ENCODE data around the gene LOXL1. TPM values are rescaled to one million over a fixed set of nuclear protein-coding genes. Genes with fewer than 3 reads are reported as not detected.

Gene LOXL1
- polyA plus RNA-seq, 1 experiment, result 92.9 TPM

DNA sequence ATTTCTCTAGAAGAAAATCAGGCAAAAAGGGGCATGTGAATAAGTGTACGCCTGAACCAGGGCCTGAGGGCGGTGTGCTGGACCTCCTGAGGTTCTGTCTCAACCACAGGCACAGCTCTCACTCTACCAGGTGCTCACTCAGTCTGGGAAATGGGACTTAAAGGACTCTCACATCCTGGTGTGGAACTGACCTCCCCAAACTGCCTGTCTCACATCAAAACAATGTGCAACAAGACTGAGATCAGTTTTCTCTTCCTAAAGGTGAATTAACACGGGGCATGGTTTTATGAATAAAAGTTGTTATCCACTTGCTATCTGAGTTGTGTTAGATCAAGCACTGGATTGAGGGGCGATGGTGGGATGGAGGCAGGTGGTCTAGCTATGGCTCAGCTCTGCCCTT, 61.0 kb downstream of the LOXL1 start:
- TF ChIP-seq, protein P1, sequence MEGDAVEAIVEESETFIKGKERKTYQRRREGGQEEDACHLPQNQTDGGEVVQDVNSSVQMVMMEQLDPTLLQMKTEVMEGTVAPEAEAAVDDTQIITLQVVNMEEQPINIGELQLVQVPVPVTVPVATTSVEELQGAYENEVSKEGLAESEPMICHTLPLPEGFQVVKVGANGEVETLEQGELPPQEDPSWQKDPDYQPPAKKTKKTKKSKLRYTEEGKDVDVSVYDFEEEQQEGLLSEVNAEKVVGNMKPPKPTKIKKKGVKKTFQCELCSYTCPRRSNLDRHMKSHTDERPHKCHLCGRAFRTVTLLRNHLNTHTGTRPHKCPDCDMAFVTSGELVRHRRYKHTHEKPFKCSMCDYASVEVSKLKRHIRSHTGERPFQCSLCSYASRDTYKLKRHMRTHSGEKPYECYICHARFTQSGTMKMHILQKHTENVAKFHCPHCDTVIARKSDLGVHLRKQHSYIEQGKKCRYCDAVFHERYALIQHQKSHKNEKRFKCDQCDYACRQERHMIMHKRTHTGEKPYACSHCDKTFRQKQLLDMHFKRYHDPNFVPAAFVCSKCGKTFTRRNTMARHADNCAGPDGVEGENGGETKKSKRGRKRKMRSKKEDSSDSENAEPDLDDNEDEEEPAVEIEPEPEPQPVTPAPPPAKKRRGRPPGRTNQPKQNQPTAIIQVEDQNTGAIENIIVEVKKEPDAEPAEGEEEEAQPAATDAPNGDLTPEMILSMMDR (IDR thresholded peaks at IDR 0.05; ENCODE audit: insufficient read depth, low read depth, low read length), result no peak
- Histone ChIP-seq H3K36me3 (ENCODE audit: control insufficient read depth, insufficient read depth, low read length) (peaks cover 1% of the 10 kb centered on the region), H3K4me3 (ENCODE audit: low read depth, low read length) (no peak overlapping the region), H3K27me3 (ENCODE audit: control insufficient read depth, insufficient read depth, low read length) (no peaks in the 10 kb centered on the region)
- ChIA-PET CTCF (interaction anchor here (1.1 to 2.6 kb wide), 4 partner anchors 9 to 36 kb away, joined by 3 to 5 read pairs (median 4); no protein-coding TSS in a partner anchor), POLR2A (no interaction called here)
- no peak for DNase-seq (ENCODE audit: low read depth)

DNA sequence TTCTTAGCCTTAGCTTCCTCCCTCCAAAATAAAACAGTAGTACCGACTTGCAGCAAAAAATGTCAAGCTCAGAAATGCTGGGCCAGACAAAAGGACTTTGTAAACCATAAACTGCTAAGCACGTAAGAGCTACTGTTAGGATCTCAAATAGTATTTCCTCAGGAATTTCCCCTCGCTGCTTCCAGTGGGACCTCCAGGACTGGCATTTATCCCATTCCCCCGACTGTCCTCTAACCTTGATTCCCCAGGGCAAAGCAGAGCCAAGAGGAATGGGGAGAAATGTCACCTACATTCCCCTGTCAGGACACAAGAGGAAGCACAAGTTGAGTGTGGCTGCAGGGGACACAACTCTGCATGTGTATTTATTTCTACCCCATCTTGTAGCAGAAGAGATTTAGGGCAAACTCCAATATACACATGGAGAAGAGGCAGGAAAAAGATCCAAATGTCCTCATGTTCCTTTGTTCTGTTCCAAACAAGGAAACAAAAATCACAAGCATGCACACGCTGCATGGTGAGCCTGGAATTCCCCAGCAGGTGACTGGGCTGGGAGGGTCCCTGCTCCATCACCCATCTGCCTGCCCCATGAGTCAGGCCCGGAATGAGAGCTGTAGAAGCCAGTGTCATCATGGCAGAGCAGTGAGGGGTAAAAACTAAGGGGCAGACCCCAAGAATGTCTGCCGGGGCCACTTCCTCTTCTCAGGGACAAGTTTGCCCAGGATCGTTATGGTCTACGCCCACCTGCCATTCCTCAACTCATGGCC, 61.6 kb downstream of the LOXL1 start:
- Histone ChIP-seq H3K27me3 (ENCODE audit: control insufficient read depth, insufficient read depth, low read length) (no peaks in the 10 kb centered on the region), H3K36me3 (ENCODE audit: control insufficient read depth, insufficient read depth, low read length) (peaks cover 1% of the 10 kb centered on the region), H3K4me3 (ENCODE audit: low read depth, low read length) (no peak overlapping the region)
- no peak for DNase-seq (ENCODE audit: low read depth)
- TF ChIP-seq, protein P1 (IDR thresholded peaks at IDR 0.05; ENCODE audit: insufficient read depth, low read depth, low read length), result no peak
- ChIA-PET POLR2A (interaction anchor here (0.5 kb wide), 1 partner anchor 1845 kb away, joined by 5 read pairs; no protein-coding TSS in a partner anchor), CTCF (interaction anchor here (1.1 to 2.6 kb wide), 7 partner anchors 8 to 66 kb away, joined by 3 to 6 read pairs (median 3); no protein-coding TSS in a partner anchor)

DNA sequence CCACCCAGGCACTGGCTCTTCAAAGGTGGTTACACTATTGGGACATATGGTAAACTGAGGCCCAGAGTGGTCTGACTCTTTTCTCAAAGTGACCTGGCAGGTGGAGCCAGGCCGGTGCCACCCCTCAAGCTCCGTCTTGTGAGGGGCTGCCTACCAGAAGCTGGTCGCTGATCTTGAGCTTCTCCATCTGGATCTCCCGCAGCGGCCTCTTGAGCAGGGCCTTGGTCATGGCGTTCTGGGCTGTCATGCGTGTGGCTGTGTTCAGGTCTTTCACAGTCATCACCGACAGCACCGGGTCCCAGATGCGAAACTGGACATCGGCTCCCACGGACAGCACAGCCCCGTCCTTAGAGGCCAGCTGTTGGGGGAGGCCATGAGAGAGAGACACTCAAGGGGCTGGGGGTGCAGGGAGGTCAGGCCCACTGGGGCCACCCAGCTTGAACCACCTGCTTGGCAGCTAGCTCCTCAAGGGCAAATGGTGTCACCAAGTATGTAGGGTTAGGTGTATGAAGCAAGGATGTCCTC, 62.2 kb downstream of the LOXL1 start:
- ChIA-PET CTCF (interaction anchor here (0.7 to 2.6 kb wide), 8 partner anchors 9 to 334 kb away, joined by 3 to 6 read pairs (median 4); no protein-coding TSS in a partner anchor), POLR2A (interaction anchor here (0.5 kb wide), 1 partner anchor 1844 kb away, joined by 5 read pairs; no protein-coding TSS in a partner anchor)
- Histone ChIP-seq H3K4me3 (ENCODE audit: low read depth, low read length) (no peak overlapping the region), H3K36me3 (ENCODE audit: control insufficient read depth, insufficient read depth, low read length) (peaks cover 1% of the 10 kb centered on the region), H3K27me3 (ENCODE audit: control insufficient read depth, insufficient read depth, low read length) (no peaks in the 10 kb centered on the region)
- TF ChIP-seq, protein P1 (IDR thresholded peaks at IDR 0.05; ENCODE audit: insufficient read depth, low read depth, low read length), result no peak
- DNase-seq (ENCODE audit: low read depth), result no peak

DNA sequence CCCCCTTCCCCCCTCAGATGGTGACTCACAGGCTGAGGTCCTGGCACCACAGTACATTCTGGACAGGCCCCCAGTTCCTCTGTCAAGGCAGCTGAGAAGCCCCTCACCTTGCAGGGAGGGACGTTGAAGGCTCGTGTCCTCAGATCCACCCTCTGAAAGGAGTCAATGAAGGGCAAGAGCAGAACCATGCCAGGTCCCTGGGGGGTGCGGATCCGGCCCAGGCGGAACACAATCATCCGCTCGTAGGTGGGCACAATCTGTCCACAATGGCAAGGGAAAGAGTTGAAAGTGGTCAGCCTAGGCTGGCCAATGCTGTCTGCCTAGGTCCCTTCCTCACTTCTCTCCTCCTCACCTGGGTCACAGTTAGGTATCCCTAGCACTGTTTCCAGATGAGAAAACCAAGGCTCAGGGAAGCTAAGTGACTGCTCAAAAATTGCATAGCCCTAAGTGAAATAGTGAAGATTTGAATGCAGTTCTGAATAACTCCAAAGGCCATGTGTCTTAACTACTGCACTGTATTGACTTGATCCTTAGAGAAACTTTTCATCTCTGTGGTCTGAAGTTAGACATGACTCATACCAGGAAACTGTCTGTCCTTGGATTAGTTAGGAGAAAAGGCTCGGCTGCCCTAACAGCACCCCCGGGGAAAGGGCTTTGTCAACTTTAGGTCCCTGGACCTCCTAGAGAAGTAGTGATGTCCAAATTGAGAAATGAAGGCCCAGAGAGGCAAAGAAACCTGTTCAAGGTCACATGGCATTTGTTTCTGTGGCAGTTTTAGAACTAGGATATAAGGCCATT, 62.9 kb downstream of the LOXL1 start:
- ChIA-PET POLR2A (no interaction called here), CTCF (interaction anchor here (0.7 to 8.0 kb wide), 10 partner anchors 8 to 333 kb away, joined by 3 to 48 read pairs (median 4); no protein-coding TSS in a partner anchor)
- no peak overlapping the region for H3K4me3 ChIP-seq (ENCODE audit: low read depth, low read length)
- peaks cover 1% of the 10 kb centered on the region; the same call in 1 of the 2 replicates for H3K36me3 ChIP-seq (ENCODE audit: control insufficient read depth, insufficient read depth, low read length)
- DNase-seq (ENCODE audit: low read depth), result no peak
- TF ChIP-seq, protein P1 (IDR thresholded peaks at IDR 0.05; ENCODE audit: insufficient read depth, low read depth, low read length), result no peak
- H3K27me3 ChIP-seq (ENCODE audit: control insufficient read depth, insufficient read depth, low read length), result no peaks in the 10 kb centered on the region
